HG03442 (cell line): Measurements from ENCODE around the gene SRGAP3.
"Not testable (repeated sequence)": the region's sequence is repeated elsewhere in the genome, so short reads cannot be mapped to it uniquely, and the experiment has no call there.

Source experiments
- ATAC-seq: cut with Tn5 transposase; IDR thresholded peaks from one replicate; pipeline ENCODE4 v1.9.1; 2021; ENCODE audit warnings: mild to moderate bottlenecking, moderate library complexity; ENCODE audit not compliant: unreplicated experiment

Gene SRGAP3

GRCh38 chr3:9098716-9099675 lies 150.4 kb downstream of the SRGAP3 start:
- ATAC-seq: no peak

DNA sequence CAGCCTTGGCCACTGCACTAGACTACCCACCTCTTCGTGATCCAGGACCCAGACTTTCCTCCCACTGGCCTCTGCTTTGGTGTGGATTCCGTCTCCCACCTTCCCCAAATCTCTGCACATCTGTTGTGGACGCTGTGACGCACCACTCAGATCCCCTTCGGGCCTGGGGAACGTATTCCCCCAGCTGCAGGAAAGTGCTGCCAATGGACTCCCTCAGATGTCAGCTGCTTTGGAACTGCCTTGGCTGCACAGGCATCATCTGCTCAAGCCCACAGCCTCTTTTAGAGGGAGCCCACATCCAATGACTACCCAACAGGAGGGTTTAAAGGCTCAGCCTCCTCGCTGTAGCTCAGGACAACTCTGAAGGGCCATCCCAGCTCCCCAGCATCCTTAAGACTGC lies 152.0 kb downstream of the SRGAP3 start:
- ATAC-seq: no peak

GRCh38 chr3:9091486-9092235 lies 157.8 kb downstream of the SRGAP3 start:
- ATAC-seq: no peak

GRCh38 chr3:9088441-9089353 lies 160.7 kb downstream of the SRGAP3 start:
- ATAC-seq: no peak

DNA sequence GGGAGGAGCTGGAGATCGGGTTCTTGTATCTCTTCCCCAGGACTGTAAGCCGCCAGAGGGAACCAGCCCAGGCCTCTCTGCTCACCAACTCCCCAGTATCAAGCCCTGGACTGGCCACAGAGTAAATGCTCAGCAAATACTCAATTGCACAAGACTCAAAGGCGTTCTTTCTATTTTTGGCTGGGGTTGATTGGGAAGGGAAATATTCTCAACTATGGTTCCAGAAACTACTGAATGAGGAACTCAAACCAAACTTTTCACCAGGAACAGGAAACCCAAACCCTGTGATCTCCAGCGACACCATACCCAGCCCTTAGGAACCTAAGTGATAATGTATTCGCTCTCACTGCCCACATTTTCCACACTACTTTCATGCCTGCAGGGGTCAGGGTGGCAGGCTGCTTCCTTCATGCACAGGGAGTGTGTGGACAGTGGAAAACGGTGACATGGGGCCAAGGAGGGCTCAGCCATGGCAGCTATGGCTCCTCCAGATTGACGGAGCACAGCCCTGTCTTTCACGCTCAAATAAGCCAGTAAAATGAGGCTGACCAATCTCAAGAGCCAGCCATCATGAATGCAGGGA lies 161.5 kb downstream of the SRGAP3 start:
- ATAC-seq: no peak

DNA sequence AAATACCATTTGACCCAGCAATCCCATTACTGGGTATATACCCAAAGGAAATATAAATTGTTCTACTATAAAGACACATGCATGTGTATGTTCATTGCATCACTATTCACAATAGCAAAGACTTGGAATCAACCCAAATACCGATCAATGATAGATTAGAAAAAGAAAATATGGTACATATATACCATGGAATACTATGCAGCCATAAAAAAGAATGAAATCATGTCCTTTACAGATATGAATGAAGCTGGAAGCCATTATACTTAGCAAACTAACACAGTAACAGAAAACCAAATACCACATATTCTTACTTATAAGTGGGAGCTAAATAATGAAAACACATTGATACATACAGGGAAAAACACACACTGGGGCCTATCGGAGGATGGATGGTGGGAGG lies 164.0 kb downstream of the SRGAP3 start:
- ATAC-seq: not testable (repeated sequence)

- no peak for ATAC-seq
Measured at GRCh38 chr3:9081184-9081818, 168.1 kb downstream of the SRGAP3 start.

DNA sequence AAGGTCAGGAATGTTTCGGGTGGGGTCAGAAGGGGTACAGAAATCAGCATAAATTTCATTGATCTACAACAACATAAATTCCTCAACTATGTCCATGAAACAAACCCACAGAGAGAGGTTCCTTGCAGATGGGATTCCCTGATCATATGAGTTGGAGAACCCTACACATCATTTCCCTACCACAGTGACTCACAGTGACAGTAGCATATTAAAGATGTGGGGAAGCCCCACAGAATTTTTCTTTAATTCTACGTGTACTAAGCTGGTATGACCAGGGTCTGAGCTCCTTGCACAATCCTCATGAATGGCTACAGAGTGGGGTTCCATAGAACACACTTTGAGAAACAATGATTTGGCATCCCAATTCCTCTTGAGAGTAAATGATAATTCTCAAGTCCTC lies 169.3 kb downstream of the SRGAP3 start:
- no peak for ATAC-seq

DNA sequence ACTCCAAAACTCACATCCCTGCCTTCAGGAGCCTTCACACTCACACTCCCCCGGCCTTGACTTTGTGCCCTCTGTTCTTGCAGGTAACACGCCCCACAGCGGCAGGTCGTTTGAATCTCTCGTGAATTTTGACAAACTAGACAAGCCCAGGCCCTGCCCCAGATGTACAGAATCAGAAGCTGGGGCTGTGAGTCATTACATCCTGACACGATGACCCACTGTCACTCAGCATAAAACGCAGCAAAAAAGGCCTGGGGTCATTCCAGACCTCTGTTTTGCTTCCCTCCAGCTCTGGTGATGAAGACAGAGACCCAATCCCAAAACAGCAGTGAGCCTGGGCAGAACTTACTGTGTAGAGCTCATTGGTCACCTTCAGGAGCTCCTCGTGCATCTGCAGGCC lies 169.8 kb downstream of the SRGAP3 start:
- ATAC-seq: no peak

- ATAC-seq: no peak
Measured at GRCh38 chr3:9078561-9079240, 170.7 kb downstream of the SRGAP3 start.

GRCh38 chr3:9077029-9077428 lies 172.4 kb downstream of the SRGAP3 start:
- ATAC-seq: no peak

DNA sequence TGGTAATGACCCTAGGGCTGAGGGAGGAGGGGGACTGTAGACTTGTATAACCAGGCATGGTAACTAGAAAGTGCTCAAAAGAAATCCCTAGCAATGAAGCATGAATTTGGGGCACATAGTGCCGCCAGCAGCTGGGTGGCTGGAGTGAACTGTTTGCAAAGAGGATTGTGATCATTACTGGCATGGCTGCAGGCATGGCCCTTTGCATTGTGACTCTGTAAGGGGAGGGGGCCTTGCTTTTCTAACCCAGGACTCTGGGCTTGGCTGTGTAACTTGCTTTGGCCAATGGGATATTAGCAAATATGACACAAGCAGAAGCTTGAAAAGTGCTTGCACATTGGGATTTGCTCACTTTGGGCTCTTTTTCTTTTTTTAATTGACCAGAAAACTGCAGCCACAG lies 173.7 kb downstream of the SRGAP3 start:
- no peak for ATAC-seq

- ATAC-seq: no peak
Measured at GRCh38 chr3:9074079-9074478, 175.4 kb downstream of the SRGAP3 start.

DNA sequence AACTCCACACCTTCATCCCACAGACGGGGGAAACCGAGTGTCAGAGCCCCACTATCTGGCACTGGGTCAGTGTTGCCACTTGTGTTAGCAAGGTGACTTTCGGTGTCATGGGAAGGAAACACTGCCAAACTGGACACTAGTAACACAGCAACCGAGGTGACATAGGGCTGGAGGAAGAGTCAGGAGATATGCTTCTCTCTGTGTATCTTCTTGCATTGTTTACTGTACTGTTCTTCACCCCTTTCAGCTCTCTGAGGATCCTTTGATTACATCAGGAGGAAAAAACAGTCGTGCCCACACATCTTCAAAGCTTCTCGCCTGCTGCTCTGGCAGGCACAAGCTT lies 176.8 kb downstream of the SRGAP3 start:
- ATAC-seq: no peak

- ATAC-seq: no peak
Measured at GRCh38 chr3:9071936-9072666, 177.3 kb downstream of the SRGAP3 start.

- ATAC-seq: no peak
Measured at GRCh38 chr3:9070961-9071360, 178.5 kb downstream of the SRGAP3 start.

- ATAC-seq: no peak
Measured at GRCh38 chr3:9069971-9070370, 179.5 kb downstream of the SRGAP3 start.

GRCh38 chr3:9068051-9068450 lies 181.4 kb downstream of the SRGAP3 start:
- no peak for ATAC-seq
